Thyroid gland (tissue), 4 donors: ENCODE data around the gene ARPP21.

Experiments used
- POLR2A ChIP-seq, 2 donors: fragments of 450-650 bp; IDR thresholded peaks; one replicate each; pipeline ENCODE4 v1.6.1; 2017; ENCODE audit warnings: antibody characterized with exemption in 2 of 2, mild to moderate bottlenecking in 2 of 2, moderate library complexity in 1 of 2
- TF ChIP-seq, protein P1 (sequence below), 6 experiments: fragments of 200-600 bp in 3 of 6; fragments of 450-650 bp in 3 of 6; sonication (generic) in 3 of 6; IDR thresholded peaks; one replicate each; pipeline ENCODE4 v1.5.1; 2016 to 2019; ENCODE audit warnings: antibody characterized with exemption in 6 of 6, mild to moderate bottlenecking in 2 of 6, inconsistent platforms in 1 of 6, moderate library complexity in 1 of 6

DNA sequence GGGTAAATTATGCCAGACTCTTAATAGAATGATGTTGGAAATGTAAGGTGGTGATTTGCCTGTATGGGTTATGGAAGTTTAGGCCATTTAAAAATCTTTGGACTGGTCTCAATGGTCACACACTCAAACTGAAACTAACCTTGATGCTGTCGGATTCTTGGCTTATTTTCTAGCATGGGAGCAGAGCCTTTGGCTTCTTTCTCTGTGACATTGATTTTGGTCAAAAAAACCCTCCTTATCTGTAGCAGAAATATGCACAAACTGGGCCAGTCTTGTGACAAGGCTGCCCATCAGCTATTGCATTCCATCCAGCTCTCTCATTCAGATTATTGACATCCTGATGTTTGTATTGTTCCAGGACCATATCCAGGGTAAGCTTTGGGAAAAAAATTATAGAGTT lies 35.9 kb downstream of the ARPP21 start:
- TF ChIP-seq, protein P1, sequence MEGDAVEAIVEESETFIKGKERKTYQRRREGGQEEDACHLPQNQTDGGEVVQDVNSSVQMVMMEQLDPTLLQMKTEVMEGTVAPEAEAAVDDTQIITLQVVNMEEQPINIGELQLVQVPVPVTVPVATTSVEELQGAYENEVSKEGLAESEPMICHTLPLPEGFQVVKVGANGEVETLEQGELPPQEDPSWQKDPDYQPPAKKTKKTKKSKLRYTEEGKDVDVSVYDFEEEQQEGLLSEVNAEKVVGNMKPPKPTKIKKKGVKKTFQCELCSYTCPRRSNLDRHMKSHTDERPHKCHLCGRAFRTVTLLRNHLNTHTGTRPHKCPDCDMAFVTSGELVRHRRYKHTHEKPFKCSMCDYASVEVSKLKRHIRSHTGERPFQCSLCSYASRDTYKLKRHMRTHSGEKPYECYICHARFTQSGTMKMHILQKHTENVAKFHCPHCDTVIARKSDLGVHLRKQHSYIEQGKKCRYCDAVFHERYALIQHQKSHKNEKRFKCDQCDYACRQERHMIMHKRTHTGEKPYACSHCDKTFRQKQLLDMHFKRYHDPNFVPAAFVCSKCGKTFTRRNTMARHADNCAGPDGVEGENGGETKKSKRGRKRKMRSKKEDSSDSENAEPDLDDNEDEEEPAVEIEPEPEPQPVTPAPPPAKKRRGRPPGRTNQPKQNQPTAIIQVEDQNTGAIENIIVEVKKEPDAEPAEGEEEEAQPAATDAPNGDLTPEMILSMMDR (IDR thresholded peaks at IDR 0.05), result no peak
- no peak for TF ChIP-seq POLR2A (IDR thresholded peaks at IDR 0.05)
